GM12892 (cell line): ENCODE measurements around the gene SRD5A1.

ENCODE experiments used
- POLR2A ChIP-seq: IDR thresholded peaks from 2 replicates; pipeline ENCODE4 v1.6.1; 2011; ENCODE audit warnings: low read depth, low read length, control low read depth
- POLR2AphosphoS5 ChIP-seq: IDR thresholded peaks from 2 replicates; pipeline ENCODE4 v1.6.1; 2011; ENCODE audit warnings: low read depth, low read length, control low read depth
- TAF1 ChIP-seq: IDR thresholded peaks from 2 replicates; pipeline ENCODE4 v1.6.1; 2011; ENCODE audit warnings: low read depth, mild to moderate bottlenecking, control low read depth, low read length, borderline replicate concordance

DNA sequence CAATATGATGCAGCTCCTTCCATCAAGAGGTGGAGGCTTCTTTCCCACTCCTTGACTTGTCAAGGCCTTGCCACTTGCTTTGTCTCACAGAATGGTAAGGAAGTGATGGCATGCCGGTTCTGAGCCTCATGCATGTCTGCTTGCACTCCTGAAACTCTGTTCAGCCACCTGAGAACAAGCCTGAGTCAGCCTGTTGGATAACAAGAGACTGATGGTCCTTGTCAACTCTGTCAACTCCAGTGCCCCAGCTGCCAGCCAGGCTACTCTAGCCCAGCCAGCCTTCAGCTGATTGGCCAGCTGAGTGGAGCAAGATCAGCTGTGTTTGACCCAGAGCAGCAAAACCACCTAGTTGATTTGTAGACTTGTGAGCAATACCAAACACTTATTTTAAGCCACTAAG is 75.6 kb downstream of the SRD5A1 start:
- no peak for TF ChIP-seq POLR2A
- no peak for TF ChIP-seq TAF1
- no peak for TF ChIP-seq POLR2AphosphoS5
